Endothelial cell of umbilical vein (primary cell): Measurements from ENCODE around the gene TADA1. TPM values are rescaled to one million over a fixed set of nuclear protein-coding genes. Genes with fewer than 3 reads are reported as not detected.

Experiments
- BruUV-seq: library from RNA; stranded (reverse); fragments of 400-500 nt; replicated peaks from 2 replicates; lab custom pipeline; 2021; lab: Mats Ljungman, UMichigan
- CTCF ChIA-PET: fragments of 300-600, 350-600 bp; sonication (Branson Sonifier 250); formaldehyde crosslinking; loops from one replicate; lab custom pipeline; 2021; ENCODE audit warnings: antibody characterized with exemption, inconsistent platforms; lab: Charles Lee
- POLR2A ChIA-PET: fragments of 300-600, 350-600 bp; sonication (Branson Sonifier 250); formaldehyde crosslinking; loops from one replicate; lab custom pipeline; 2021; ENCODE audit warnings: antibody characterized with exemption, inconsistent platforms; lab: Charles Lee
- DNase-seq: peaks from one replicate; pipeline ENCODE4 v3.0.0-alpha.2; 2011; ENCODE audit warnings: low read depth, low spot score
- FAIRE-seq: peaks from 2 replicates; lab custom pipeline; 2011; peaks lifted over from hg19 to GRCh38; lab: Jason Lieb, UNC
- H2AFZ ChIP-seq: 2 replicates; pipeline ENCODE4 v1.6.0; 2012; ENCODE audit warnings: low read depth, low read length, control low read depth, inconsistent platforms
- H3K27ac ChIP-seq: 2 replicates; pipeline ENCODE4 v1.5.1; 2011; ENCODE audit warnings: low read depth, mild to moderate bottlenecking, control low read depth, low read length, moderate library complexity; ENCODE audit not compliant: insufficient read depth
- H3K27me3 ChIP-seq, 2 experiments: 2 replicates each; pipeline versions ENCODE4 v1.6.0 to v1.6.1; 2011; ENCODE audit warnings: low read length in 2 of 2, mixed read lengths in 1 of 2; ENCODE audit not compliant: control insufficient read depth in 2 of 2, insufficient read depth in 2 of 2
- H3K36me3 ChIP-seq, 2 experiments: 2 replicates in 1 of 2; 3 replicates in 1 of 2; pipeline ENCODE4 v1.5.1; 2011; ENCODE audit warnings: low read length in 2 of 2, mild to moderate bottlenecking in 1 of 2, moderate library complexity in 1 of 2; ENCODE audit not compliant: control insufficient read depth in 2 of 2, insufficient read depth in 2 of 2; ENCODE audit errors: extremely low read depth in 1 of 2
- H3K4me1 ChIP-seq: 3 replicates; pipeline ENCODE4 v1.5.1; 2011; ENCODE audit warnings: mild to moderate bottlenecking, low read length; ENCODE audit not compliant: control insufficient read depth, insufficient read depth; ENCODE audit errors: extremely low read depth
- H3K4me2 ChIP-seq: 2 replicates; pipeline ENCODE4 v1.6.1; 2011; ENCODE audit warnings: low read length, control low read depth, mixed read lengths; ENCODE audit not compliant: insufficient read depth
- H3K4me3 ChIP-seq, 3 experiments: fragments of 200-600 bp in 1 of 3; sonication (generic), shearing (Covaris generic) in 1 of 3; replicated peaks in 1 of 3; 2 replicates each; pipeline ENCODE4 v1.5.1; 2011 to 2016; ENCODE audit warnings: control low read depth in 3 of 3, low read length in 3 of 3, mild to moderate bottlenecking in 2 of 3, inconsistent platforms in 1 of 3, low read depth in 1 of 3, moderate library complexity in 1 of 3; ENCODE audit not compliant: insufficient read depth in 1 of 3
- H3K79me2 ChIP-seq: 2 replicates; pipeline ENCODE4 v1.6.0; 2012; ENCODE audit warnings: low read length, inconsistent platforms; ENCODE audit not compliant: control insufficient read depth, insufficient read depth
- H3K9ac ChIP-seq: replicated peaks from 2 replicates; pipeline ENCODE3; 2011; ENCODE audit warnings: low read length, control low read depth; ENCODE audit not compliant: insufficient read depth; ENCODE audit errors: extremely low read depth
- H3K9me1 ChIP-seq: replicated peaks from 3 replicates; pipeline ENCODE4 v1.6.0; 2011; ENCODE audit warnings: mild to moderate bottlenecking, low read length; ENCODE audit not compliant: control insufficient read depth, insufficient read depth; ENCODE audit errors: extremely low read depth
- H3K9me3 ChIP-seq: replicated peaks from 2 replicates; pipeline ENCODE4 v1.5.1; 2012; ENCODE audit warnings: low read length, inconsistent platforms; ENCODE audit not compliant: control insufficient read depth, insufficient read depth
- H4K20me1 ChIP-seq: replicated peaks from 2 replicates; pipeline ENCODE3; 2011; ENCODE audit warnings: mild to moderate bottlenecking, low read length; ENCODE audit not compliant: control insufficient read depth, insufficient read depth; ENCODE audit errors: extremely low read depth
- EZH2 ChIP-seq: IDR thresholded peaks from 2 replicates; pipeline ENCODE4 v1.6.1; 2012; ENCODE audit warnings: borderline replicate concordance, low read depth, mild to moderate bottlenecking, moderate library complexity, low read length, inconsistent platforms; ENCODE audit not compliant: severe bottlenecking
- FOS ChIP-seq: IDR thresholded peaks from 2 replicates; pipeline ENCODE4 v1.6.1; 2011; ENCODE audit warnings: mild to moderate bottlenecking, low read length, moderate library complexity, borderline replicate concordance; ENCODE audit not compliant: insufficient read depth
- GATA2 ChIP-seq: IDR thresholded peaks from 2 replicates; pipeline ENCODE4 v1.7.0; 2011; ENCODE audit warnings: low read depth, mild to moderate bottlenecking, moderate library complexity, mixed read lengths, low read length; ENCODE audit not compliant: insufficient read length, insufficient read depth
- JUN ChIP-seq: IDR thresholded peaks from 2 replicates; pipeline ENCODE4 v1.6.1; 2011; ENCODE audit warnings: borderline replicate concordance, low read depth; ENCODE audit not compliant: insufficient read length, insufficient read depth
- MAX ChIP-seq: IDR thresholded peaks from 2 replicates; pipeline ENCODE4 v1.6.1; 2011; ENCODE audit not compliant: insufficient read depth, insufficient read length
- MYC ChIP-seq: IDR thresholded peaks from one replicate; pipeline ENCODE4 v1.6.1; 2011; ENCODE audit warnings: mild to moderate bottlenecking, low read depth, low read length
- POLR2A ChIP-seq: IDR thresholded peaks from 2 replicates; pipeline ENCODE4 v1.6.1; 2012; ENCODE audit warnings: low read depth, mild to moderate bottlenecking, control low read depth, low read length
- POLR2AphosphoS5 ChIP-seq: IDR thresholded peaks from 2 replicates; pipeline ENCODE4 v1.6.1; 2012; ENCODE audit warnings: low read depth, mild to moderate bottlenecking, control low read depth, low read length, moderate library complexity; ENCODE audit not compliant: insufficient read depth
- dilution Hi-C: fragments of 300-500 bp; cut with MboI; formaldehyde crosslinking; loops from one replicate; pipeline ENCODE4 v1.15.0; 2019; ENCODE audit warnings: low sequenced_read_pairs; ENCODE audit not compliant: extremely low pct_ligation_motif_present
- intact Hi-C: fragments of 100-400 bp; cut with micrococcal nuclease; formaldehyde crosslinking; loops from one replicate; pipeline ENCODE4 v1.10.0; 2022
- polyA plus RNA-seq, 4 experiments: library from polyadenylated mRNA; depleted of rRNA in 3 of 4; stranded (reverse) in 3 of 4; unstranded in 1 of 4; fragments of >200 nt; gene quantifications; 2 replicates each; pipeline versions ENCODE4 v1.2.1 to v1.2.3, GENCODE V29; 2011 to 2012; ENCODE audit warnings: missing spikeins in 1 of 4
- total RNA-seq: library from RNA; stranded (reverse); gene quantifications from 2 replicates; pipeline ENCODE4 v1.2.3, GENCODE V29; 2021
- TF ChIP-seq, protein P1 (sequence below), 2 donors: IDR thresholded peaks; 1 replicate in 1 of 2; 2 replicates in 1 of 2; pipeline ENCODE4 v1.5.1; 2011; ENCODE audit warnings: low read length in 2 of 2, mild to moderate bottlenecking in 2 of 2, moderate library complexity in 2 of 2, control low read depth in 1 of 2, inconsistent platforms in 1 of 2, low read depth in 1 of 2; ENCODE audit not compliant: insufficient read depth in 1 of 2; ENCODE audit errors: extremely low read depth in 1 of 2

TADA1 gene
- total and polyA plus RNA-seq, 2 donors (not counting 3 experiments of a cell fraction or from before 2014, with no cell fraction given) = 7.0 to 7.9 TPM

DNA sequence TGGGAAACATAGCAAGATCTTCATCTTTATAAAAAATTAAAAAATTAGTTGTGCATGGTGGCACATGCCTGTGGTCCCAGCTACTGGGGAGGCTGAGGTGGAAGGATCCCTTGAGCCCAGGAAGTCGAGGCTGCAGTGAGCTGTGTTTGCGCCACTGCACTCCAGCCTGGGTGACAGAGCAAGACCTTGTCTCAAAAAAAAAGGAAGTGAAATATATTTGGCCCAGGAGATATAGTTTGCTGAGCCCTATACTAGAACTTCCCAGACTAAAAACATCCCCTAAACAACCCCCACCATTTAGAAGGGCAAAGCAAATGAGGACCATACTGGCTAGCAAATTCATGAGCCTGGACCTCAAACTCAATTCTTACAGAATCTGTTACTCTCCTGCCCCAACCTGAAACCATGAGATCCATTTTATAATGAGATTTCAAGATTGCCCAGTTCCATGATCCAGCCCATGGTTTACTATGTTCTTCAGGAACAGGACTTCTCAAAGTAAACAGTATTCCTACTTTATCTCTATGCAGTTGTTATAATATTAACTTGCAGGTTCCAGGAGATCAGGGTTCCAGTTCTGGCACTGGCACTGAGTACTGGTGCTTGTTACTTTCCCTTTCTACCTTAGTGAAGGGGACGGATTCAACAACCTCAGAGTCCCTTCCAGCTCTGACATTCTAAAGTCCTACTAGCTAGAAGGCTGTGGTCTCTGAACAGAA is 48.9 kb upstream of the TADA1 start:
- Histone ChIP-seq H3K4me3 (no peak overlapping the region), H3K9me3 (no peaks in the 10 kb centered on the region), H3K9me1 (no peaks in the 10 kb centered on the region), H2AFZ (no peak overlapping the region), H3K9ac (no peak overlapping the region), H3K27ac (no peak overlapping the region), H3K4me1 (no peaks in the 10 kb centered on the region), H3K79me2 (no peaks in the 10 kb centered on the region), H3K27me3 (peaks cover 24 to 29% of the 10 kb centered on the region in 2 experiments), H3K4me2 (no peak overlapping the region), H3K36me3 (no peaks in the 10 kb centered on the region), H4K20me1 (no peaks in the 10 kb centered on the region)
- TF ChIP-seq POLR2A = no peak
- no peak for TF ChIP-seq MYC
- no peak for TF ChIP-seq GATA2
- TF ChIP-seq, protein P1, sequence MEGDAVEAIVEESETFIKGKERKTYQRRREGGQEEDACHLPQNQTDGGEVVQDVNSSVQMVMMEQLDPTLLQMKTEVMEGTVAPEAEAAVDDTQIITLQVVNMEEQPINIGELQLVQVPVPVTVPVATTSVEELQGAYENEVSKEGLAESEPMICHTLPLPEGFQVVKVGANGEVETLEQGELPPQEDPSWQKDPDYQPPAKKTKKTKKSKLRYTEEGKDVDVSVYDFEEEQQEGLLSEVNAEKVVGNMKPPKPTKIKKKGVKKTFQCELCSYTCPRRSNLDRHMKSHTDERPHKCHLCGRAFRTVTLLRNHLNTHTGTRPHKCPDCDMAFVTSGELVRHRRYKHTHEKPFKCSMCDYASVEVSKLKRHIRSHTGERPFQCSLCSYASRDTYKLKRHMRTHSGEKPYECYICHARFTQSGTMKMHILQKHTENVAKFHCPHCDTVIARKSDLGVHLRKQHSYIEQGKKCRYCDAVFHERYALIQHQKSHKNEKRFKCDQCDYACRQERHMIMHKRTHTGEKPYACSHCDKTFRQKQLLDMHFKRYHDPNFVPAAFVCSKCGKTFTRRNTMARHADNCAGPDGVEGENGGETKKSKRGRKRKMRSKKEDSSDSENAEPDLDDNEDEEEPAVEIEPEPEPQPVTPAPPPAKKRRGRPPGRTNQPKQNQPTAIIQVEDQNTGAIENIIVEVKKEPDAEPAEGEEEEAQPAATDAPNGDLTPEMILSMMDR (IDR thresholded peaks at IDR 0.05; ENCODE audit: extremely low read depth in 1 of 2, insufficient read depth in 1 of 2, low read depth in 1 of 2, low read length in 2 of 2) = no peak
- TF ChIP-seq MAX = no peak
- no peak for TF ChIP-seq FOS
- TF ChIP-seq POLR2AphosphoS5 = no peak
- TF ChIP-seq EZH2 = no peak
- TF ChIP-seq JUN = no peak
- FAIRE-seq (no peak), DNase-seq (no peak)
- dilution Hi-C loops = no loop called here
- ChIA-PET CTCF (interaction anchor here (1.6 to 3.6 kb wide), 2 partner anchors 15 to 24 kb away, joined by 3 to 20 read pairs; no protein-coding TSS in a partner anchor), POLR2A (no interaction called here)
- intact Hi-C loops = no loop called here
- no TSS peak for BruUV-seq
